ENCODE results near the gene CXXC4. TPM values are rescaled to one million over a fixed set of nuclear protein-coding genes. Genes with fewer than 3 reads are reported as not detected.

Gene CXXC4
- total RNA-seq, 4 donors from 2014 or later: 0.17 to 0.91 (median 0.50) TPM

DNA sequence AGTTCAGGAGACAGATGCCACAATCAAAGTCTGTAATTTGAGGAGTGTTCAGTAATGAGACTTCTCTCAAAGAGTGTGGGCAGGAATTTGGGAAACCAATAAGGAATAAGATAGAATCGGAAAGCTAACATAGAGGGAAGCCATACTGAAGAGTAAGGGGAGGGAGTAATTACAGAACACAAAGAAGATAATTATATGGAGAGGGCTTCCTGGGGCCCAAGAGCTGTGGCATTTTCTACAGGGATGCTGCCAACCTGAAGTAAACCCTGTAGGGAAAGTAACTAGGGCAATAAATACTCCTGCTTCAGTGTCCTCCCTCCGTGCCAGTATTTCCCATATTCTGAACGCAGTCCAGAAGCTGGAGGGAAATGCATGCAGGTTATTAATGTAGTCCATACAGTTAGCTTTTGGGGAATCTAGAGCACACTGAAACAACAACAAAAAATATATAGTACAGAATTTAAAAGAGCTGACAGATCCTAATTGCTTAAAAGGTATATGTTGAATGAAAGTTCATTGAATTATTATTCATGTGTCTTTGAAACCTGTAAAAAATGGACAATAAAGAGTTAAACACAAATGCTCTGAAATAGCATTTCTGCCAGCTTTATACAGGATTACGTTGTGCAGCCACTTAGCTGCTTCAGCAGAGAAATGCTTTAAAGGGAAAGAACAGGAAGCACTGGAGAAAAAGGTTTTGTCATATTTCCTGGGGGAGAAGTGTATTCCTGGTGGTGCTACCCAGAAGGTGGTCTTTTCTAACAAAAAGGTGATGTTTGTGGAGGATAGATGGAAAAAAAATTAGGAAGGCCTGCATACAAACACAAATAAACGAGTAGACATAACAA is 48.0 kb downstream of the CXXC4 start:
- H3K4me3 ChIP-seq (ENCODE audit: low read depth, poor library complexity, severe bottlenecking): no peak overlapping the region
- WGBS, 2 donors: 35 to 41% methylated on average over 5 of the region's 5 CpGs
- TF ChIP-seq, protein P1, sequence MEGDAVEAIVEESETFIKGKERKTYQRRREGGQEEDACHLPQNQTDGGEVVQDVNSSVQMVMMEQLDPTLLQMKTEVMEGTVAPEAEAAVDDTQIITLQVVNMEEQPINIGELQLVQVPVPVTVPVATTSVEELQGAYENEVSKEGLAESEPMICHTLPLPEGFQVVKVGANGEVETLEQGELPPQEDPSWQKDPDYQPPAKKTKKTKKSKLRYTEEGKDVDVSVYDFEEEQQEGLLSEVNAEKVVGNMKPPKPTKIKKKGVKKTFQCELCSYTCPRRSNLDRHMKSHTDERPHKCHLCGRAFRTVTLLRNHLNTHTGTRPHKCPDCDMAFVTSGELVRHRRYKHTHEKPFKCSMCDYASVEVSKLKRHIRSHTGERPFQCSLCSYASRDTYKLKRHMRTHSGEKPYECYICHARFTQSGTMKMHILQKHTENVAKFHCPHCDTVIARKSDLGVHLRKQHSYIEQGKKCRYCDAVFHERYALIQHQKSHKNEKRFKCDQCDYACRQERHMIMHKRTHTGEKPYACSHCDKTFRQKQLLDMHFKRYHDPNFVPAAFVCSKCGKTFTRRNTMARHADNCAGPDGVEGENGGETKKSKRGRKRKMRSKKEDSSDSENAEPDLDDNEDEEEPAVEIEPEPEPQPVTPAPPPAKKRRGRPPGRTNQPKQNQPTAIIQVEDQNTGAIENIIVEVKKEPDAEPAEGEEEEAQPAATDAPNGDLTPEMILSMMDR (IDR thresholded peaks at IDR 0.05): no peak
- no peak for TF ChIP-seq POLR2A (IDR thresholded peaks at IDR 0.05)
- intact Hi-C loops (cut with DNase I; ENCODE audit: low total_unique reads): no loop called here
- no peak for DNase-seq (ENCODE audit: low spot score in 2 of 2)

DNA sequence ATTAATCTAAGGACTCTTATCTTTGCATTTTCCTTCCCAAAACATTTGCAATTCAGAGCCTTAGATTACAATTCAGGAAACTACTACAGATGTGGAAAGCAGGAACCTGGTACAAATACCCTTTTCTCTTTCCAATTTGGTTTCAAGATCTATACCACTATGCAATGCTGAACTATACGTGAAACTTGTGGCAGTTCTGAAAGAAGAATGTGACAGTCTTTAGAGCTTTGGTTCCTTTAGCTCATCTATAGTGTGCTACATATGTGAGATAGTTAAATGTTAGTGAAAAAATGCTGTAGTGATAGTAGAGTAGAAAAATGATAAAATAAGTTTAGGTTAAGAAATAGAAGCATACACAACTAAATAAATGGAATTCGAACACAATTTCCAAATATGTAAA is 50.0 kb downstream of the CXXC4 start:
- TF ChIP-seq, protein P1 (IDR thresholded peaks at IDR 0.05): no peak
- no peak for TF ChIP-seq POLR2A (IDR thresholded peaks at IDR 0.05)
- intact Hi-C loops (cut with DNase I; ENCODE audit: low total_unique reads): no loop called here
- WGBS, 2 donors: 75 to 86% methylated on average over 2 of the region's 2 CpGs
- no peak overlapping the region for H3K4me3 ChIP-seq (ENCODE audit: low read depth, poor library complexity, severe bottlenecking)
- DNase-seq (ENCODE audit: low spot score in 2 of 2): no peak

DNA sequence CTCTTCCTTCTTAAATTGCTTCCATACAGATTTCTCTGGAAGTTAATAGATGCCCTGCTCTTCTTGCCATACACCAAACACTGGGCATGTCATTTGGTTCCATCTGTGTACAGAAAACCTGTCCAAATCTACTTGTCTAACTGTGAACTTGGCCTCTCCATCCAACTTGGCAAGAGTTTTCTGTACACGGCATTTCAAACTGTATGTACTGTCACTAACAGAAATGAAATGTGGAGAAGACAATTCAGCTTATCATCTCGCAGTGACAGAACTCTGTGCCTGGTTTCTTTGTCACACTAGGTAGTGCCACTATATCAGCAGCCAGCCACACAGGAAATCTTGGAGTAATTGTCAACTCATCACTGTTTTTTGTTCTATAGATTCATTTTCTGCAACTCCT is 58.2 kb downstream of the CXXC4 start:
- 72 to 83% methylated on average over 2 of the region's 2 CpGs for WGBS, 2 donors
- no peak for TF ChIP-seq POLR2A (IDR thresholded peaks at IDR 0.05)
- TF ChIP-seq, protein P1 (IDR thresholded peaks at IDR 0.05): no peak
- no peak for DNase-seq (ENCODE audit: low spot score in 2 of 2)
- intact Hi-C loops (cut with DNase I; ENCODE audit: low total_unique reads): no loop called here
- H3K4me3 ChIP-seq (ENCODE audit: low read depth, poor library complexity, severe bottlenecking): no peak overlapping the region

DNA sequence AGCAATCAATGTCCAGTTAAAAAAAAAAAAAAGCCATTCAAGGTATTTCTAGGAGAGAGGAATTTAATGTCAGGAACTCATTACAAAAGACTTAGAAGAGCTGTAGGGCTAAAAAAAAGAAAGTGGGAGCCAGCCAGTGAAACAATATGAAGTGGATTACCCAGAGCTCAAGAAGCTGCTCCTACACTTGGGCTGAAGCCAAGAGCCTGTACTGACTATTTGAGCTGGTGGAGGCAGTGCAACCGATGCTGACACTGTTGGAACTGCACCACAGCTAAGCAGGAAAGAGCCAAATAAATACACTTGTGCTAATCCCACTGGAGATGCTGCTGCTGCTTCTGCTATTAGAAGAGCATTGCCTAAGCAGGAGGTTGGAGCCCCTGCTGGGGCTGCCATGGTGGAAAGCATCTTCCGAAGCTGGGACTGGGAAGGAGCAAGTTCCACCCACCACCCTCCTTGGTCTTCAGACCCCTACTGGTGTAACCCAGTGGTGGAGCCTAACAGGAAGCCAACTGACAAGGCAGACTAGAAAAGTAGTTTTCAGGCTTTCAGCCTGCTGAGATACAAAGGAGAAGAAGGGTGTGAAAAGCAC is 65.4 kb downstream of the CXXC4 start:
- no peak overlapping the region for H3K4me3 ChIP-seq (ENCODE audit: low read depth, poor library complexity, severe bottlenecking)
- intact Hi-C loops (cut with DNase I; ENCODE audit: low total_unique reads): no loop called here
- 54 to 65% methylated on average over 2 of the region's 2 CpGs for WGBS, 2 donors
- TF ChIP-seq, protein P1 (IDR thresholded peaks at IDR 0.05): no peak
- TF ChIP-seq POLR2A (IDR thresholded peaks at IDR 0.05): no peak
- DNase-seq (ENCODE audit: low spot score in 2 of 2): no peak

DNA sequence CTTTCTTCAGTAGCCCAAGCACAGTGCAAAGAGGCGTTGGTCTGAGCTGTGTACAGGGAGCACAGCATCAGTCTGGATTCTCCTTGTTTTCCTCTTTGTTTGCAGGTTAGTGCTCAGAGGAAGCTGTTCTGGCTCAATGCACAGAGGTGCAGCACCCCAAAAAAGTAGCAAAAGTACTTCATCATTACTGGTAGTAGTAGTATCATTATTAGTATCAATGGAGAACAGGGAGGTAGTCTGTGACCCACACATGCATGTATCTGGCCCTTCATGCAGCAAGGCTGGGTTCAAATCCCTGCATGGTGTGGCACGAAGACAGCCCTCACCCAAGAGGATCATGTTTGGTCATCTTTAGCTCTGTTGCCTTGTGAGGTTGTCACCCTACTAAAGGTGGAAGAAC is 68.7 kb downstream of the CXXC4 start:
- TF ChIP-seq, protein P1 (IDR thresholded peaks at IDR 0.05): no peak
- TF ChIP-seq POLR2A (IDR thresholded peaks at IDR 0.05): no peak
- intact Hi-C loops (cut with DNase I; ENCODE audit: low total_unique reads): no loop called here
- 74 to 78% methylated on average over 2 of the region's 2 CpGs for WGBS, 2 donors
- H3K4me3 ChIP-seq (ENCODE audit: low read depth, poor library complexity, severe bottlenecking): no peak overlapping the region
- DNase-seq (ENCODE audit: low spot score in 2 of 2): no peak
